Measurements from ENCODE around the gene UBQLNL.

The UBQLNL gene

GRCh38 chr11:5534046-5534445 lies 17.5 kb upstream of the UBQLNL start:
- H3K9me3 ChIP-seq (ENCODE audit: control insufficient read depth, low read length) = no peaks in the 10 kb centered on the region
- DNase-seq (ENCODE audit: low read depth) = peak; percentile 36
- H3K9ac ChIP-seq (ENCODE audit: low read length) = no peak overlapping the region
- peaks cover 6% of the 10 kb centered on the region for H3K4me1 ChIP-seq (ENCODE audit: control insufficient read depth, insufficient read depth, low read length)
- no peaks in the 10 kb centered on the region for H3K36me3 ChIP-seq (ENCODE audit: control insufficient read depth, insufficient read depth, low read length, severe bottlenecking)
- H3K4me3 ChIP-seq (ENCODE audit: low read length) = no peak overlapping the region
- no peaks in the 10 kb centered on the region for H3K27me3 ChIP-seq (replicated peaks; ENCODE audit: control insufficient read depth, insufficient read depth, low read length)

GRCh38 chr11:5531053-5531831 lies 14.7 kb upstream of the UBQLNL start:
- no peaks in the 10 kb centered on the region for H3K36me3 ChIP-seq (ENCODE audit: control insufficient read depth, insufficient read depth, low read length, severe bottlenecking)
- peaks cover 3% of the 10 kb centered on the region for H3K4me1 ChIP-seq (ENCODE audit: control insufficient read depth, insufficient read depth, low read length)
- H3K9ac ChIP-seq (ENCODE audit: low read length) = no peak overlapping the region
- DNase-seq (ENCODE audit: low read depth) = no peak
- H3K27me3 ChIP-seq (replicated peaks; ENCODE audit: control insufficient read depth, insufficient read depth, low read length) = no peaks in the 10 kb centered on the region
- peaks cover 4% of the 10 kb centered on the region for H3K9me3 ChIP-seq (ENCODE audit: control insufficient read depth, low read length)
- no peak overlapping the region for H3K4me3 ChIP-seq (ENCODE audit: low read length)

GRCh38 chr11:5528495-5528894 lies 12.0 kb upstream of the UBQLNL start:
- Histone ChIP-seq H3K27me3 (replicated peaks; ENCODE audit: control insufficient read depth, insufficient read depth, low read length) (peaks cover 10% of the 10 kb centered on the region), H3K9me3 (ENCODE audit: control insufficient read depth, low read length) (peaks cover 4% of the 10 kb centered on the region), H3K36me3 (ENCODE audit: control insufficient read depth, insufficient read depth, low read length, severe bottlenecking) (no peaks in the 10 kb centered on the region), H3K4me3 (ENCODE audit: low read length) (no peak overlapping the region), H3K4me1 (ENCODE audit: control insufficient read depth, insufficient read depth, low read length) (no peaks in the 10 kb centered on the region), H3K9ac (ENCODE audit: low read length) (no peak overlapping the region)
- no peak for DNase-seq (ENCODE audit: low read depth)

GRCh38 chr11:5527716-5528115 lies 11.2 kb upstream of the UBQLNL start:
- Histone ChIP-seq H3K4me1 (ENCODE audit: control insufficient read depth, insufficient read depth, low read length) (no peaks in the 10 kb centered on the region), H3K36me3 (ENCODE audit: control insufficient read depth, insufficient read depth, low read length, severe bottlenecking) (no peaks in the 10 kb centered on the region), H3K27me3 (replicated peaks; ENCODE audit: control insufficient read depth, insufficient read depth, low read length) (peaks cover 10% of the 10 kb centered on the region), H3K4me3 (ENCODE audit: low read length) (no peak overlapping the region), H3K9me3 (ENCODE audit: control insufficient read depth, low read length) (peaks cover 4% of the 10 kb centered on the region), H3K9ac (ENCODE audit: low read length) (no peak overlapping the region)
- DNase-seq (ENCODE audit: low read depth) = no peak

- H3K36me3 ChIP-seq (ENCODE audit: control insufficient read depth, insufficient read depth, low read length, severe bottlenecking) = no peaks in the 10 kb centered on the region
Observed at GRCh38 chr11:5524756-5525155, 8.3 kb upstream of the UBQLNL start.

GRCh38 chr11:5522308-5522707 lies 5.8 kb upstream of the UBQLNL start:
- no peak overlapping the region for H3K9ac ChIP-seq (ENCODE audit: low read length)
- DNase-seq (ENCODE audit: low read depth) = no peak
- H3K27me3 ChIP-seq (replicated peaks; ENCODE audit: control insufficient read depth, insufficient read depth, low read length) = peaks cover 10% of the 10 kb centered on the region
- peaks cover 4% of the 10 kb centered on the region for H3K9me3 ChIP-seq (ENCODE audit: control insufficient read depth, low read length)
- no peak overlapping the region for H3K4me3 ChIP-seq (ENCODE audit: low read length)
- no peaks in the 10 kb centered on the region for H3K36me3 ChIP-seq (ENCODE audit: control insufficient read depth, insufficient read depth, low read length, severe bottlenecking)
- no peaks in the 10 kb centered on the region for H3K4me1 ChIP-seq (ENCODE audit: control insufficient read depth, insufficient read depth, low read length)

More at GRCh38 chr11:5524756-5525155, 8.3 kb upstream of the UBQLNL start:
- no peaks in the 10 kb centered on the region for H3K4me1 ChIP-seq (ENCODE audit: control insufficient read depth, insufficient read depth, low read length)
- no peak overlapping the region for H3K4me3 ChIP-seq (ENCODE audit: low read length)
- no peak overlapping the region for H3K9ac ChIP-seq (ENCODE audit: low read length)
- peaks cover 4% of the 10 kb centered on the region for H3K9me3 ChIP-seq (ENCODE audit: control insufficient read depth, low read length)
- DNase-seq (ENCODE audit: low read depth) = no peak
- peaks cover 10% of the 10 kb centered on the region for H3K27me3 ChIP-seq (replicated peaks; ENCODE audit: control insufficient read depth, insufficient read depth, low read length)

GRCh38 chr11:5521540-5521939 lies 5.0 kb upstream of the UBQLNL start:
- Histone ChIP-seq H3K9ac (ENCODE audit: low read length) (no peak overlapping the region), H3K4me3 (ENCODE audit: low read length) (no peak overlapping the region), H3K36me3 (ENCODE audit: control insufficient read depth, insufficient read depth, low read length, severe bottlenecking) (no peaks in the 10 kb centered on the region), H3K27me3 (replicated peaks; ENCODE audit: control insufficient read depth, insufficient read depth, low read length) (peaks cover 10% of the 10 kb centered on the region), H3K4me1 (ENCODE audit: control insufficient read depth, insufficient read depth, low read length) (no peaks in the 10 kb centered on the region), H3K9me3 (ENCODE audit: control insufficient read depth, low read length) (peaks cover 3% of the 10 kb centered on the region)
- no peak for DNase-seq (ENCODE audit: low read depth)

- H3K9ac ChIP-seq (ENCODE audit: low read length) = no peak overlapping the region
- H3K4me3 ChIP-seq (ENCODE audit: low read length) = no peak overlapping the region
- H3K4me1 ChIP-seq (ENCODE audit: control insufficient read depth, insufficient read depth, low read length) = no peaks in the 10 kb centered on the region
- peak; percentile 6 for DNase-seq (ENCODE audit: low read depth)
- H3K27me3 ChIP-seq (replicated peaks; ENCODE audit: control insufficient read depth, insufficient read depth, low read length) = no peaks in the 10 kb centered on the region
- no peaks in the 10 kb centered on the region for H3K36me3 ChIP-seq (ENCODE audit: control insufficient read depth, insufficient read depth, low read length, severe bottlenecking)
- H3K9me3 ChIP-seq (ENCODE audit: control insufficient read depth, low read length) = no peaks in the 10 kb centered on the region
Observed at GRCh38 chr11:5514841-5515240, 1.7 kb downstream of the UBQLNL start.

GRCh38 chr11:5509803-5510202 lies 6.7 kb downstream of the UBQLNL start, which contains the start of gene UBQLN3:
Gene UBQLN3, minus strand, starts transcription at chr11:5509957. Its CDS starts 399 bp downstream, at chr11:5509558.
- H3K36me3 ChIP-seq (ENCODE audit: control insufficient read depth, insufficient read depth, low read length, severe bottlenecking) = no peaks in the 10 kb centered on the region
- no peak within 1 kb of the TSS for H3K9ac ChIP-seq (ENCODE audit: low read length)
- DNase-seq (ENCODE audit: low read depth) = no peak
- no peak within 1 kb of the TSS for H3K4me3 ChIP-seq (ENCODE audit: low read length)
- no peaks in the 10 kb centered on the region for H3K9me3 ChIP-seq (ENCODE audit: control insufficient read depth, low read length)
- peaks cover 5% of the 10 kb centered on the region for H3K27me3 ChIP-seq (replicated peaks; ENCODE audit: control insufficient read depth, insufficient read depth, low read length)
- no peaks in the 10 kb centered on the region for H3K4me1 ChIP-seq (ENCODE audit: control insufficient read depth, insufficient read depth, low read length)

- H3K4me1 ChIP-seq (ENCODE audit: control insufficient read depth, insufficient read depth, low read length) = no peaks in the 10 kb centered on the region
- no peaks in the 10 kb centered on the region for H3K9me3 ChIP-seq (ENCODE audit: control insufficient read depth, low read length)
- no peak overlapping the region for H3K9ac ChIP-seq (ENCODE audit: low read length)
- no peak overlapping the region for H3K4me3 ChIP-seq (ENCODE audit: low read length)
- no peak for DNase-seq (ENCODE audit: low read depth)
- H3K36me3 ChIP-seq (ENCODE audit: control insufficient read depth, insufficient read depth, low read length, severe bottlenecking) = no peaks in the 10 kb centered on the region
- peaks cover 5% of the 10 kb centered on the region for H3K27me3 ChIP-seq (replicated peaks; ENCODE audit: control insufficient read depth, insufficient read depth, low read length)
Observed at GRCh38 chr11:5508605-5509004, 7.9 kb downstream of the UBQLNL start.

- no peak for DNase-seq (ENCODE audit: low read depth)
- no peak overlapping the region for H3K4me3 ChIP-seq (ENCODE audit: low read length)
- no peaks in the 10 kb centered on the region for H3K36me3 ChIP-seq (ENCODE audit: control insufficient read depth, insufficient read depth, low read length, severe bottlenecking)
- H3K9me3 ChIP-seq (ENCODE audit: control insufficient read depth, low read length) = no peaks in the 10 kb centered on the region
- H3K9ac ChIP-seq (ENCODE audit: low read length) = no peak overlapping the region
- H3K4me1 ChIP-seq (ENCODE audit: control insufficient read depth, insufficient read depth, low read length) = no peaks in the 10 kb centered on the region
- peaks cover 5% of the 10 kb centered on the region for H3K27me3 ChIP-seq (replicated peaks; ENCODE audit: control insufficient read depth, insufficient read depth, low read length)
Observed at GRCh38 chr11:5507933-5508305, 8.6 kb downstream of the UBQLNL start.
